Aorta (tissue), 5 donors: ENCODE measurements around the gene GRPEL1. TPM values are rescaled to one million over a fixed set of nuclear protein-coding genes. Genes with fewer than 3 reads are reported as not detected.
A peak's percentile ranks its signal among the peaks of the same experiment; 100 is the strongest.

Source experiments
- ATAC-seq: fragments of 200-7000 bp; cut with Tn5 transposase; one replicate; pipeline ENCODE4 v1.9.1; 2022; ENCODE audit warnings: moderate library complexity; ENCODE audit not compliant: low FRiP score
- DNase-seq, 2 donors: peaks; one replicate each; pipeline ENCODE4 v3.0.0-alpha.2; 2020
- H3K27ac ChIP-seq, 2 donors: one replicate each; pipeline ENCODE4 v1.5.1; 2013; ENCODE audit warnings: low read length in 2 of 2, mild to moderate bottlenecking in 2 of 2, moderate library complexity in 2 of 2, control low read depth in 1 of 2, inconsistent platforms in 1 of 2, low read depth in 1 of 2
- H3K27me3 ChIP-seq, 2 donors: one replicate each; pipeline ENCODE4 v1.6.1; 2013; ENCODE audit warnings: control low read depth in 1 of 2, low read length in 1 of 2, mild to moderate bottlenecking in 1 of 2, moderate library complexity in 1 of 2; ENCODE audit not compliant: insufficient read depth in 2 of 2, control insufficient read depth in 1 of 2
- H3K36me3 ChIP-seq, 2 donors: one replicate each; pipeline ENCODE4 v1.6.1; 2013; ENCODE audit warnings: control low read depth in 1 of 2, low read length in 1 of 2, mild to moderate bottlenecking in 1 of 2; ENCODE audit not compliant: insufficient read depth in 2 of 2, control insufficient read depth in 1 of 2
- H3K4me1 ChIP-seq, 2 donors: one replicate each; pipeline ENCODE4 v1.6.1; 2013; ENCODE audit warnings: low read length in 2 of 2, control low read depth in 1 of 2, mild to moderate bottlenecking in 1 of 2, moderate library complexity in 1 of 2; ENCODE audit not compliant: insufficient read depth in 2 of 2, control insufficient read depth in 1 of 2
- H3K4me3 ChIP-seq, 2 donors: one replicate each; pipeline ENCODE4 v1.5.1; 2013; ENCODE audit warnings: low read length in 2 of 2, control low read depth in 1 of 2, mild to moderate bottlenecking in 1 of 2
- H3K9me3 ChIP-seq: one replicate; pipeline ENCODE4 v1.6.1; 2013; ENCODE audit warnings: mild to moderate bottlenecking, low read length; ENCODE audit not compliant: control insufficient read depth
- whole genome bisulfite sequencing, 2 donors: extraction: QIAGEN DNeasy Blood & Tissue Kit; methylation state at CpG; one replicate each; pipeline ENCODE4 v1.1.7; 2013; 5-methylcytosine and 5-hydroxymethylcytosine counted together
- intact Hi-C, 2 donors: fragments of 100-400 bp; cut with DNase I; formaldehyde crosslinking; loops; one replicate each; pipeline versions ENCODE4 v1.14.2 to v1.15.0; 2022
- polyA plus RNA-seq, 2 donors: library from polyadenylated mRNA; stranded (reverse); fragments of 200-250 nt; gene quantifications; one replicate each; pipeline ENCODE4 v1.2.3, GENCODE V29; 2013
- total RNA-seq, 2 donors: library from RNA; stranded (reverse); fragmentation: NEBNext Ultra II Directional; extraction: Animal tissue kit (Norgen Biotek cat#: 25700); gene quantifications; one replicate each; pipeline ENCODE4 v1.2.1, GENCODE V29; 2021
- donor health status: healthy with polysubstance abuse.
- donor health status: Bipolar disorder and iron deficiency.
- donor health status: DM: no; HTN: no; CAD: no.
- donor health status: DM: no; HTN: no; CAD: no.
- donor health status: DM: yes; HTN: yes; CAD: no.

The GRPEL1 gene
- total and polyA plus RNA-seq, 4 donors, result 11.1 to 22.0 (median 18.7) TPM

DNA sequence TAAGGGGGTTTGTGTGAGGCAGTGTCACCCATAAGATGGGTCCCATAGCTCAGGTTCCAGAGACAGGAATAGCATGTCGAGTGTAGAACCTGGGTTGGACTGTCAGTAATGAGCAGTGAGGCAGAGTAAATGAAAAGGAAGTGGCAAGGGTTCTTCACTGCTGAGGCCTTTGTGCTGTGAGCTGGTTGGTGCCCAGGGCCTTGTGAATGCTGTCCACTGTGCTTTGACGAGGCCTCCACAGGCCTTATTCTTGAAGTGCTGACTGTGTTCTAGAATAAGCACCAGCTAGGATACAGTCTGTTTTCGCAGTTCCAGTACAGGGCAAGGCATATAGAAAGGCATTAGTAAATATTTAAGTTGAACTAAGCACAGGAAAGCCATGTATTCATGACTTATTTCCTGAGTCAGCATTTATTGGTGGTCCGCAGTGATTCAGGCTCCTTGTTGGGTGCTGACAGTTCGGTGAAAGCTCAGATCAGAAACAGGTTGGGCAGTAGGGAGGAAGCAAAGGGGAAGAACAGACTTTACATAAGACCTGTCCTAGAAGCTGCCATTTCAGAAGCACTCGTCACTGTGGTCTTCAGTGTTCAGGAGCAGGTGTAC, 50.3 kb downstream of the GRPEL1 start:
- Histone ChIP-seq H3K36me3 (peaks cover 0 to 10% of the 10 kb centered on the region in 2 donors), H3K4me1 (no peaks in the 10 kb centered on the region), H3K9me3 (no peaks in the 10 kb centered on the region), H3K27me3 (no peaks in the 10 kb centered on the region), H3K27ac (no peak overlapping the region), H3K4me3 (no peak overlapping the region)
- ATAC-seq (no peak), DNase-seq (peak; percentile 9 to 12)
- WGBS, 2 donors, result 87 to 91% methylated on average over 6 of the region's 6 CpGs
- intact Hi-C loops, result no loop called here

DNA sequence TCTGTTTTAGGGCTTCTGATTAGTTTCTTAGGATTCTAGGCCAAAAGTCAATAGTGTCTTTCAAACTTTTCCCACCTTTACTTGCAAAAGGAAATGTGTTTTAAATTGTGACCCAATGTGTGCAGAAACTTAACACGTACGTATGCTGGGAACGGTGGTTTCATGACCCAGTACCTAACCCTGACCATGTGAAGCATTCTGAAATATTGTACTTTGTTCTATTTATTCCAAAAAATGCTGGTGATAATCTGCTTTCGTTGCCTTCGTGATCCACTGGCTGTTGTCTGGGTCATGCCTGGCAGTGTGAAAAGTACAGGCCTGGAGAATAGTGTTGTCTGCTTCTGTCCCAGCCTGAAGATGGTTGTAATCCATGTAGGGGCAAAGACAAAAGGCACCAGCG, 51.4 kb downstream of the GRPEL1 start:
- 91 to 94% methylated on average over 6 of the region's 6 CpGs for WGBS, 2 donors
- Histone ChIP-seq H3K36me3 (peaks cover 0 to 8% of the 10 kb centered on the region in 2 donors), H3K9me3 (no peaks in the 10 kb centered on the region), H3K4me1 (no peaks in the 10 kb centered on the region), H3K27ac (no peak overlapping the region), H3K27me3 (no peaks in the 10 kb centered on the region), H3K4me3 (no peak overlapping the region)
- intact Hi-C loops, result no loop called here
- ATAC-seq (no peak), DNase-seq (peak in 1 of 2 donors; percentile 3)

DNA sequence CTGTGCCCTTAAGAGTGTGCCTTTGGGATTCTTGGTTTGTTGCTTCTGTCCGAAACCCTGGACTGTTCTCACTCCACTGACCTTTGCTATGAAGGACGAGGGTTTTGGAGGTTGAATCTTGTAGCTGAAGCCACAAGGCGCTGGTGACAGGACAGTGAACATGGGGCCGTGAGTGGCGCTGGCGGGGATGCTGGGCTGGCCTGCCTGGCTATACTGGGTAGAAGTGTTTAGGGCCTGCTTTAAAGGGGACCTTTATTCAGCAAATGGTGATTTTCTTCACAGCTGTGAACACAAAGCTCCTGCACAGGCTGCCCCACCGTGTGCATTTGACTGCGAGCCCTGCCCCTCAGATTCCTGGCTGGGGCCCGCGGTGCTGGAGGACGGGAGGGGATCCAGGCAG, 51.8 kb downstream of the GRPEL1 start:
- DNase-seq (peak; percentile 12 to 58), ATAC-seq (no peak)
- Histone ChIP-seq H3K27me3 (no peaks in the 10 kb centered on the region), H3K36me3 (peaks cover 0 to 8% of the 10 kb centered on the region in 2 donors), H3K27ac (no peak overlapping the region), H3K4me1 (no peaks in the 10 kb centered on the region), H3K9me3 (no peaks in the 10 kb centered on the region), H3K4me3 (no peak overlapping the region)
- 64 to 81% methylated on average over 11 of the region's 11 CpGs for WGBS, 2 donors
- intact Hi-C loops, result no loop called here

DNA sequence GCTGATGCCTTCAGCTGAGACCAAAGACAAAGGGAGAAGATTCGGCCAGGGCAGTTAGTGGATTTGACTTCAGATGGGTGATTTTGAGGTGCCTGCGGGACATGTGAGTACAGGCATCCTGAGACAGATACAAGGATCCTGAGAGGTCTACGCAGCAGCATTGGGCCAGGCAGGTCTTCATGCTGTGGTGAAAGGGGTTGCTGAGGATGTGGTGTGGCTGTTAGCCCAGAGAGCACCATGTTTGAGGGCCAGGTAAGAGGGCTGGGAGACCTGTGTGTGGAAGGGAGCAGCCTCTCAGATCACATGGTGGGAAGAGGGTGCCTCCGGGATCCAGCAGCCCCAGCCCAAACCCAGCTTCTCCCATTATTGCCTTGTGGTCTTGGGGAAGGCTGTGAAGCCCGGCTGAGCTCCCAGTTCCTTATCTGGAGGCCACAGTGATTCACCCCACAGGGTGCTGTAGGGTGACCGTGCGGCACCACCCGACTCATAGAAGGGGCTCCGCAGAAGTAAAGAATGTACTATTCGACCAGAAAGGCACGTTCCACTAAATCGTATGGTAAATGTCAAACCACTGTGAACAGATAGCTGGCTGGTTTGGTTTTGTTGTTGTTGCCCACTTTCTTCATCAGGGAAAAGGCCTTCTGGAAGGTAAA, 52.4 kb downstream of the GRPEL1 start:
- ATAC-seq, result no peak
- Histone ChIP-seq H3K27me3 (no peaks in the 10 kb centered on the region), H3K36me3 (peaks cover 2 to 6% of the 10 kb centered on the region in 2 donors), H3K27ac (no peak overlapping the region), H3K4me3 (no peak overlapping the region), H3K9me3 (no peaks in the 10 kb centered on the region), H3K4me1 (no peaks in the 10 kb centered on the region)
- WGBS, 2 donors, result 75 to 94% methylated on average over 12 of the region's 12 CpGs
- intact Hi-C loops, result no loop called here
- peak; percentile 19 to 50 for DNase-seq

DNA sequence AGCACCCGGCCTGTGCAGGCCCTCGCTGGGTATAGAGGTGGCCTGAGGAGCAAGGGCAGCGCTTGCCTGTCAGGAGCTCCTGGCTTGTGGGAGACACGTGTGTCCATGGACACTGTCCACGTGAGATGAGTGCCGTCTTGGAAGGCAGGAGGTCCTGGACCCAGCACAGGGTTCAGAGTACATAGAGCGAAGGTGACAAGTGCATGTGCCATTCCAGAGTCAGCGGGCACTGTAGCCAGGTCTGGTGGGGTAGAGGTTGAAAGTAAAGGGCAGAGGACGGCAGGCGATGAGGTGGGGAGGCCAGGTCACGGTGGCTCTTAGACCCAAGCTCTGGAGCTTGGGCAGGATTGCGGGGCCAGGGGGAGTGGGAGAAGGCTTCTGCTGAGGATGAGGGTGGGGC, 53.0 kb downstream of the GRPEL1 start:
- no peak overlapping the region for H3K27ac ChIP-seq
- intact Hi-C loops, result no loop called here

DNA sequence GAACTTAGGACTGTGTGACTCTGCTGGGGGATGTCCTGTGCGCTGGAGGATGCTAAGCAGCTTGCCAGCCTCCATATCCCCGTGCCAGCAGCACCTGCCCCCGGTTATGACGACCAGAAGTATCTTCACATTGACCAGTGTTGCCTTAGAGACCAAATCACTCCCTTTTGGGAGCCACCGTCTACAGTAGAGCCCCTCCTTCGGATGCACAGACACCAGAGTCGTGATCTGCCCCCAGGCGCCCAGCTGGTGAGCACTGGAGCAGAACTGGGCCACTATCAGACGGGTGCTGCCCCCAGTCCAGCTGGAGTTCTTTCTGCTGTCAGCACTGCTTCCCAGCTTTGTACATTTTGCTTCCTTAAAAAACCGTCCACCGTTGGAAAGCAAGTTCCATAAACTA, 54.7 kb downstream of the GRPEL1 start:
- WGBS, 2 donors, result 93% methylated on average over 11 of the region's 11 CpGs
- DNase-seq, result peak in 1 of 2 donors; percentile 43

More for the DNA sequence above, 53.0 kb downstream of the GRPEL1 start:
- H3K27me3 ChIP-seq, result no peaks in the 10 kb centered on the region
- H3K4me1 ChIP-seq, result no peaks in the 10 kb centered on the region
- H3K4me3 ChIP-seq, result no peak overlapping the region
- WGBS, 2 donors, result 94 to 97% methylated on average over 12 of the region's 12 CpGs
- ATAC-seq (no peak), DNase-seq (peak; percentile 27 to 56)
- peaks cover 6 to 8% of the 10 kb centered on the region in 2 donors for H3K36me3 ChIP-seq
- H3K9me3 ChIP-seq, result no peaks in the 10 kb centered on the region

DNA sequence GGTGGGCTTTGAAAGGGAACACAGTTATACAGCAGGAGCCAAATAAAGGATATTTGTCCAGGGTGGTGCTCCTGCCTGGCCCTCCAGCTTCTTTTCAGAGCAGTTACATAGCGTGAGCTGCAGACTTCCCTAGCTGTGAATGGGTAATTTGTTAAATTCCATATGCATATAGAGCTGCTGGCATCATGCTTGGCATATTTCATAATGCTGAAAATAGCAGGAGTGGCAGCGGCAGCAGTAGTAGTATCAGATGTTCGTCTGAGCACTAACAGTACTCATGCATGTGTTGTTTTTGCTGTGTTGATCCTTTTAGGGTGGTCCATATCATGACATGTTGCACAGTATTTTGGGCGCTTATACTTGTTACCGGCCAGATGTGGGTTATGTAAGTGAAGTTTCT, 58.3 kb downstream of the GRPEL1 start:
- H3K36me3 ChIP-seq, result peaks cover 5 to 8% of the 10 kb centered on the region in 2 donors
- H3K4me1 ChIP-seq, result no peaks in the 10 kb centered on the region
- H3K27me3 ChIP-seq, result no peaks in the 10 kb centered on the region
- peak in 1 of 2 donors; percentile 9 for DNase-seq
- 46 to 49% methylated on average over 5 of the region's 5 CpGs for WGBS, 2 donors
- no peak for ATAC-seq
- no peak overlapping the region for H3K4me3 ChIP-seq
- no peaks in the 10 kb centered on the region for H3K9me3 ChIP-seq
- intact Hi-C loops, result no loop called here
- H3K27ac ChIP-seq, result no peak overlapping the region

More for the DNA sequence above, 54.7 kb downstream of the GRPEL1 start:
- Histone ChIP-seq H3K27me3 (no peaks in the 10 kb centered on the region), H3K4me3 (no peak overlapping the region), H3K4me1 (no peaks in the 10 kb centered on the region), H3K36me3 (peaks cover 4 to 8% of the 10 kb centered on the region in 2 donors), H3K27ac (no peak overlapping the region), H3K9me3 (no peaks in the 10 kb centered on the region)
- intact Hi-C loops, result no loop called here
- no peak for ATAC-seq
